HG03097 (cell line): ENCODE measurements around the gene ANKRD33B.
A peak's percentile ranks its signal among the peaks of the same experiment; 100 is the strongest.
"Not testable (repeated sequence)": the region's sequence is repeated elsewhere in the genome, so short reads cannot be mapped to it uniquely, and the experiment has no call there.

ENCODE experiments used
- ATAC-seq: cut with Tn5 transposase; IDR thresholded peaks from one replicate; pipeline ENCODE4 v1.9.1; 2021; ENCODE audit not compliant: unreplicated experiment, low FRiP score

ANKRD33B gene

DNA sequence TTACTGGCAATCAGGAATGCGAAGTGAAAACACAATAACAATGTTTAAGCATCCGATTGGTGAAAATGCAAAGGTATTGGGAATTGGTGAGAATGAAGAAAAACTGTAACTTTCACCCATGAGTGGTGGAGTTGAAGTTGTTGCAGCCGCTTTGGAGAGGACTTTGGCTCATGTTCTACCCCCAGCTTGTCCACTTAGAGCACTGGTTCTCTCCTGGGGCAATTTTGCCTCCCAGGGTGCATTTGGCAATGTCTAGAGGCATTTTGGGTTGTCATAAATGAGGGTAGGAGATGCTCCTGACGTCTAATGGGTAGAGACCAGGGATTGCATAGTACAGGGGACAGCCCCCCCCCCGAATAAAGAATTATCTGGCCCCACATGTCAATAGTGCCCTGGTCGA is 46.2 kb downstream of the ANKRD33B start:
- ATAC-seq: no peak

DNA sequence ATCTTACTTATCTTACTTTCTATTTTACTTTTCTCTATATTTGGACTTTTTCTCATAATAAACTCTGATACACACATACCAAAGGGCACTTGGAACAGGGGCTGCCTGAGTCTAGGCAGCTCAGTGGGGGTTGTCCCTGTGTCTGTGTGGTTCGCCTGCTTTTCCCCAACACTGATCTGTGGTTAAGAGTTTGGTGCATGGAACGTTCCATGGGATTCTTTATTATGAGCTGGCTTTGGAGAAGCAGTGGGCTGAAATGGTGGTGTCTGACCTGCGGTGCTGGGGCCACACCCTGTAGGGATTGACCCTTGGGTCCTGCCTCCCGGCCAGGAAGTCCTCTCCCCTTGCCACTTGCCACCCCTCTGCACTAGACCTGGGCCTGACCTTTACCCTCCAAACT is 47.4 kb downstream of the ANKRD33B start:
- no peak for ATAC-seq

GRCh38 chr5:10612251-10612650 is 48.4 kb downstream of the ANKRD33B start:
- ATAC-seq: no peak

DNA sequence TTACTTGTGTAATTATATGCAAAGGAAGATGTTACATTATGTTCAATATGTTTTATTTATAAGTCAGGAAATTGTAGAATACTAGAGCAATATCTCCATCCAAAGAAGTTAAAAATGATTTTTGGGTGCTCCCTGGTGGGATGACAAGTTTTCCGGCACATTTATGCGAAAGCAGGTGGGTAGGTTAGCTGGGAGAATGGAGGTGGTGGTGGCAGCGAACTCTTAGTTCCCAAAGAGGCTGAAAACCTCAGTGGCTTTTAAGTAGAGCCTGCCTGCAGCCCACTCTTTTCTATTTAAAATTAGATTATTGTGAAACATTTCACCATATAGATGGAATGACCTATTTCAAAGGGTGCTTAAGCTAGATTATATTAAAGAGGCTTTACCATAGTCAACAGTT is 51.8 kb downstream of the ANKRD33B start:
- ATAC-seq: no peak

GRCh38 chr5:10617103-10617502 is 53.2 kb downstream of the ANKRD33B start:
- ATAC-seq: no peak

DNA sequence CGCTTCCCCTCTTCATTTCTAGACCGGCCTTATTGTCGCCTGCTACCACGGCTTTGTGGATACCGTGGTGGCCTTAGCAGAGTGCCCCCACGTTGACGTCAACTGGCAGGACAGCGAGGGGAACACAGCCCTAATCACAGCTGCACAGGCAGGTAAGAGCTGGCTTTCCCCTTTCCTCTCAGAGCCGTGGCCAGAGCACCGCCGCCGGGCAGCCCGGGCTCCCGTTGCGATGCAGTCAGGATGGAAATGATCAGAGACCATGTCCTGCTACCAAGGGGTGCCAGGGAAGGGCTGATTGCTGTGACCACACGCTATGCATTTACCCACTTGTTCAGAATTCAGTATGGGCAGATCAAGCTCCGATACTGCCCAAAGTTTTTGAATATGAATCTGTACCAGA is 54.4 kb downstream of the ANKRD33B start:
- ATAC-seq: no peak

DNA sequence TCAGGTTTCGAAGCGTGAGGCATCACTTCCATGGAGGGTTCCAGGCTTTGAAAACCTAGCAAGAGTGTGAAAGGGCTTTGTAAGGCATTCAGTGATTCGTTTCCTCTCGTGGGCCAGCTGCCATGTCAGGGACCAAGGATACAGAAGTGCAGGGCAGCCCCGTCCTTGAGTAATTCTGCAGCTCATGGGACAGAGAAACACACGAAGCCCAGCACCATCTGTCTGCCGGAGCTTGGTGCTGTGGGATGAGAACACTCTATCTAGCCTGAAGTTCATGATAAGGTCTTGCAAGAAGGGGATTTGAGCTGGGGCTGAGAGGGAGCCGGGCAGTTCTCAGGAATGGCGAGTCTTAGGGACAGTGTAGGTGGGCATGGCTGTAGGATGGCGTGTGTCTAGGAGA is 55.8 kb downstream of the ANKRD33B start:
- no peak for ATAC-seq

DNA sequence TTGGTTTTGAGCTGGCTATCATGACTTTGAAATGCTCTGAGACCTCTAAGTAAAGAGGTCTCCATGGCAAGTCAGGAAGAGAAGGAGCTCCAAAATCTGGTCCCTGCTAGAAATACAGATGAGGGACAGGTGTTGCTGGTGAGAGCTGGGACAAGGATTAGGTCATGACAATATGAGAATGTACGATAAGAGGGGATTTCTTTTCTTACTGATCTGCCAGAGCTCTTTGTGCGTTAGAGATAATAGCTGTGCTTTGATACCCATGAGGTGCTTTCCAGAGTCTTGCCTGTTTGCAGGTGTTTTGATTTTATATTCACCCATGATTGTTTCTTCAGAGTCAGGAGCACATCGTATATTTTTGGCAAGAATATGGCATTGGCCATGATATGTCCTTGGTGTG is 56.5 kb downstream of the ANKRD33B start:
- no peak for ATAC-seq

DNA sequence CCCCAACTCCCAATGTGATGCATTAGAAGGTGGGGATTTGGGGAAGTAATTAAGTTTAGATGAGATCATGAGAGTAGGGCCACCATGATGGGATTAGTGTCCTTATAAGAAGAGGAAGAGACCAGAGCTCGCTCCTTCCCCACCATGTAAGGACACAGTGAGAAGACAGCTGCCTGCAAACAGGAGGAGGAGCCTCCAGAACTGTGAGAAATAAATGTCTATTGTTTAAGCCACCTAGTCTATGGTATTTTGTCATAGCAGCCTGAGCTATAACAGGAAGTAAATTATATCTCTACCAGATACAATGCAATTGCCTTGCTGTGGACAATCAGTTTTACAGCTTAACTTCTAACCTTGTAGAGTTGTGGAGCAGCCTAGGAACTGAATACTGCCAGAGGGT is 58.0 kb downstream of the ANKRD33B start:
- ATAC-seq: no peak

DNA sequence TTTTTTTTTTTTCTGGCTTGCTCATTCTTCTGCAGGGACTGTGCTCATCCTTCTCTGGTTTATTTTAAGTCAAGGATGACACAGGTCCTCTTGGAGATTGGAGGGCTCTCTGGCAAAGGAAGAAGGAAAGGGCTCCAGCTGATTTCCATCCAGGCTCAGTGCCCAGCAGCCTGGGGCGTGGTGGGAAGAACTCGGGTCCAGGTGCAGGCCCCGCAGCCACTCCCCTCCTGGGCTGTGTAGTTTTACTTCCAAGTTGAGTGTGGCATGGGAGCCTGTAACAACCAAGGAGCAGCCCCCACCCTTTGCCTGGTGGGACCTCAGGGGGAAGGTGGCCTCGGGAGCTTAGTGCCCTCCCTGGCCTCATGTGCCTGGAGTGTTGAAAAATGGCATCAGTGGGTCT is 58.9 kb downstream of the ANKRD33B start:
- no peak for ATAC-seq

DNA sequence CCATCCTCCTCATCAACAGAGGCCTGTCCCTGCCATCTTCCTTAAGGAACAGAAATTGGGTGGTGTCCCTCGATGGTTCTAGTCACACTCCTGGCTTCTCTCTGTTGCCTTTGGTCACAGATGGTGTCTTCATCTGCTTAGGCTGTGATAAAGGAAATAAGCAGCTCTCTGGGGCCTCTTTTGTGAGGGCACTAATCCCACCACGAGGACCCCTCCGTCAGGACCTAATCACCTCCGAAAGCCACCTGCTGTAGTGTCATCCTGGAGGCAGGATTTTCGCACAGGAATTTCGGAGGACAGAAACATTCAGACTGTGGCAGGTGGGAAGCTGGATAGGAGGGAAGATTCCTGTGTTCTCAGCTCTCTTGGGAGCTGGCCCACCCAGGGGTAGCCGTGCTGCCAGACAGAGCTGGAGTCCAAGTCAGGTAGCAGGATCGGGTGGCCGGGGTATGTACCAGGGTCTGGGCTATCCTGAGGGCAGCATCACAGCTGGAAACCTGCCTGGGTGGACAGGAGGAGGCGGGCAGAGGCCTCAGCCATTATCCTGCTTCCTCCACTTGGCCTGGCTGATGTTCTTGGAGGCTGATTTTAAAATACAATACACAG is 59.5 kb downstream of the ANKRD33B start:
- no peak for ATAC-seq

DNA sequence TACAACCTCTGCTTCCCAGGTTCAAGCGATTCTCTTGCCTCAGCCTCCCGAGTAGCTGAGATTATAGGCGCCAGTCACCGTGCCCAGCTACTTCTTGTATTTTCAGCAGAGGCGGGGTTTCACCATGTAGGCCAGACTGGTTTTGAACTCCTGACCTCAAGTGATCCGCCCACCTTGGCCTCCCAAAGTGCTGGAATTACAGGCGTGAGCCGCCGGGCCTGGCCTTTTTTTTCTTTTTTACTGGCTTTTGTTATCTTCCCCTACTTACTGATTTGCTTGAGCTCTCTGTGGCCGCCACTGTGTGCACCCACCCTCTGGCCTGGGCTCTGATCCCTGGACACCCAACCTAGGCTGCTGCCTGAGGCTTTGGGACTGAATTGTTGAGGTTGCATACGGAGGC is 60.3 kb downstream of the ANKRD33B start:
- ATAC-seq: no peak

GRCh38 chr5:10624679-10625078 is 60.8 kb downstream of the ANKRD33B start:
- ATAC-seq: no peak

DNA sequence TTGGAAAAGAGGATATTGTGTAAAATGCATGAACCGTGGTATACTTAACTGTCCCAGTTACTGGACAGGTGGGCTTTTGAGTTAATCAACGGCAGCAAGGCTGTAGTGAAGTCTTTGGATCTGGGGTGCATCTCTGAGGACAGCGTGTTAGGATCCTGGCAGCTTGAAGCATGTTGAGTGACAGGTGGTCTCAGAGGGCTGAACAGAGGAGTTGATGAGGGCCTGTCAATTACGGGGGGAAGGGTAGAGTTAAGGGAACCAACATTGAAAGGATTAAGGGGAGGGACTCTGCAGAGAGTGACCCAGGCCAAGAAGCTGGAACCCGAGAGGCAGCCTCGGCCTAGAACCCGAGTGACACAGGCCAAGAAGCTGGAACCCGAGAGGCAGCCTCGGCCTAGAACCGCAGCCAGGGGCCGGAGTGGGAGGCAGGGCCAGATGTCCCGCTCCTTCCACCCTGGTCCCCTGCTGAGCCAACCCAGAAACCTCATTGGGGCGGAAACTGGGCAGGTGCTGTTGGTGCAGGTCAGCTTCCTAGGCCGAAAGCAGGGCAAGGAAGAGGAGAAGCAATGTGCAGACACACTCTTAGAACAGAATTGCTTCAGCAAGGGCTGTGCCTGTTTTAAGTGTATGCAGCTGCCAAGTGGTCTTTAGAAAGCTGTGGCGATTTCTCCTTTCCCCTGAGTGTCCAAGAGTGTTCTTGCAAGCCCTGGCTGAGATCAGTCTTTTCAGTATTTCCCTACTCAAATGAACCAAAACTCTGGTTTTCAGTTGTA is 62.0 kb downstream of the ANKRD33B start:
- no peak for ATAC-seq

DNA sequence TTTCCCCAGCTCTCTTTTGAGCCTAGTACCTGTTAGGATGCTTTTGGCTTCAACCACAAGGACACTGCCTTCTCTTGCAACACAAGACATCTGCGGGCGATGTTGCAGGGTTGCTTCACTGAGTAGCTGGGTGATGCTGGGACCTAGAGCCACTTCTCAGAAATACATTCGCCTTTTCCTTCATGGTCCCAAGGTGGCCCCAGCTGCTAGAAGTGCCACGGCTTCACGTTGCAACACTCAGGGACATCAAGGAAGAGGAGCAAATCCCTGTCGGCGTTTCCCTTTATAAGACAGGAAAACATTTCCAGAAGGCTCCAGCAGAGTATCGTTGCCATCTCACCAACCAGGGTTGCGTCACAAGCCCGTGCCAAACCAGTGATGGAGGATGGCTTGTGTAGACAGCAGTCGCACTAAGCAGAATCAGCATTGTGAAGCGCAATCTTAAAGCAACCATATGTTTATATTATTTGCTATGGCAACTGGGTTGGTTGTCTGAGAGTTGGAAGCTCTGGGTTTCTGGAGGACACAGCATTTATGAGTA is 62.7 kb downstream of the ANKRD33B start:
- no peak for ATAC-seq

DNA sequence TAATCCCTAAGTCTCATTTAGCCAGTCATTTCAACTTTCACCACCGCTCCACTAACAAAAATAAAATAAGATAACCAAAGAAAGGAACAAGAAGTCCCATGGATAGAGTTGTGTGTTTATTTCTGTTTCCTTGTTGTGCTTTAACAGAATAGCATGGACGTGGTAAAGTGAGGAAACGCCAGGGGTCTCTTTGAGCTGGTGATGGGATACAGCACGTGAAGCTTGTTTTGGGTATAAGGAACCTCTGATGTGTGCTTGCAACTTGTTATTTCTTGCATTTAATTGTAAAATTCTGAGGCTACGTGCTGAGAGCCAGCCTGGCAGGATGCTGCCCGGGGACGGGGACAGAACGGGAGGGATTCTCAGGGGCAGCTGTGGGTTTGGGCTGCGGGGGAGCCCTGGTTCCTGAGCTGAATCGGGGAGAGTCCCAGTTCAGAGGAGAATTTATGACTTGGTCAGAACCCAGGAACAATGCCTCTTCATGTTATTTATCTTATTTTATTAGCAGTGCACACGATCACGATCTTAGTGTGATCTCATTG is 63.4 kb downstream of the ANKRD33B start:
- peak; percentile 10 for ATAC-seq

GRCh38 chr5:10628601-10629000 is 64.7 kb downstream of the ANKRD33B start:
- no peak for ATAC-seq

DNA sequence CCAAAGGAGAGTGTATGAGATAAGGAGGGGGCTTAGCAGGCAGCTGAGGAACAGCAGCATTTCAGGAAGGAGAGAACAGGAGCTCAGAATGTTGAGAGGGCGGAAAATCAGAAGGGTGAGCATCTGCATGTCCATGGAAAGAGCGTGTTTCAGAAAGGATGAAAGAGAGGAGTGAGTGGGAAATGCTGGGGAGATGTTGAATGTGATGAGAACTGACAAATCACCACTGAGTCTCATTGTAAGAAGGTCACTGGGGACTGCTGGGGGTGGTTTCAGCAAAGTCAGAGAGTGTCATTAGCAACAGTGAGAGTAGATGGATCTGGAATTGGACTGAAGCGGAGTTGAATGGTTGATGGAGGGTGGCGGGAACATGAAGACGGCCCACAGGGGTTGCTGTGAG is 65.8 kb downstream of the ANKRD33B start:
- ATAC-seq: no peak

DNA sequence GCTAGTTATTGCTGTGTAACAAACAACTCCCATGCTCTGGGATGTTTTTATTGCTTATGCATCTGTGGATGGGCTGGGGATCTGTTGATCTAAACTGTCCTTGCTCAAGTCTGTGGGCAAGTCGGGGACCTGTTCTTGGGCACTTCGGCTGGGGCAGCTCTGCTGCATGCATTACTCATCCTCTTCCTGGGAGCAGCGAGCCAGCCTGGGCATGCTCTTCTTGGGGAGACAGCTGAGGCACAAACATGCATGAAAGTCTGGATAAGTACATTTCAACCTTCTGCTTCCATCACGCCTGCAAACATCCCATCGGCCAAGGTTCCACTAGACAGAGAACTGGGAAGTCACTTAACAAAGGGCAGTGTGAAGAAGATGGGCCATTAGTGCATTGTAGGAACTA is 66.3 kb downstream of the ANKRD33B start:
- no peak for ATAC-seq

DNA sequence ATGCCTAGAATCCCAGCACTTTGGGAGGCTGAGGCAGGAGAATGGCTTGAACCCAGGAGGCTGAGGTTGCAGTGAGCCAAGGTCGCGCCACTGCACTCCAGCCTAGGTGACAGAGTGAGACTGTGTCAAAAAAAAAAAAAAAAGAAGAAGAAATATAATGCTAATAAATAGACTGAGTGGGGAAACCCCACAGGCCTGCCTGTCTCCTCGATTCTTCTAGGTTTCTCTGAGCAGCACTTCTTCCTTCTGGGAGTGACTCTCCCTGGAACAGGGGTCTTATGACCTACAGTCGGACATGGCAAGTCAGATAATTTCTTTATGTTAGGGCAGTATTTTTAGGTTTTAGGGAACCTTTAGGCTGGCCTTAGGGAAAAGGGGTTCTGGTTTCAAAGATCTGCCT is 66.9 kb downstream of the ANKRD33B start:
- not testable (repeated sequence) for ATAC-seq

DNA sequence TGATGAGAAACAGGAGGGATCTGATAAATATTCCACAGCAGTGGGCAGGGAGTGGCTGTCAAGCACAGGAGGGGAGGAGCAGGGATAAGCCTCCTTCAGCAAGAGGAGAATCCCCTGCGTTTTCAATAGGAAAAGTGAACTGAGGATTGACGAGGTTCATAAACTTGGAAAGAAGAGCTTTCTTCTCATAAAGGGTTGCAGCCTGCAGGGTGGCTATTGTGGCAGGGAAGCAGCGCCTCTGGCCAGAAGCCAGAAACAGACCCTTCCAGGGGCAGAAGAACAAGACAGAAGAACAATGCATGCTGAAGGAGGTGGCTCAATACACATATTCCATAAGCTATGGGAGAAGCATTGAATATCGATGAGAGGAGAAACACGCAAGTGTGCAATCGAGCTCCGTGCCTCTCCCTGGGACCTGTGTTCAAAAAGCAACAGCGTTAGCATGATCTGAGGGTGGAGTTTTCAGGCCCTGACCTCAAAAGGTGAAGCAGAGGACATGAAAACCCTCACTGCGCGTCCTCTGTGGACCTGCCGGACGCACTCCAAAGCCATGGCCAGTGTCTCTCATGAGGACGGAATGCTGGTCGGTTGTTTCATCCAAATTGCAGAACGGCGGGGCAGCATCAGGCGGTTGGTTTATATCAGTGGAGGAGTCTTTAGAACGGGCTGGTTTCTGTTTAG is 67.6 kb downstream of the ANKRD33B start:
- ATAC-seq: no peak
